GM19238 (cell line): Measurements from ENCODE around the gene ZCCHC24.
A peak's percentile ranks its signal among the peaks of the same experiment; 100 is the strongest.

Experiments
- DNase-seq: peaks from one replicate; pipeline ENCODE4 v3.0.0; 2011; ENCODE audit warnings: low spot score; ENCODE audit not compliant: insufficient read length

The ZCCHC24 gene

GRCh38 chr10:79445161-79445976 lies at the start of gene ZCCHC24:
Gene ZCCHC24, minus strand, starts transcription at chr10:79445624. Its CDS starts 184 bp downstream, at chr10:79445440.
- peak; percentile 93 for DNase-seq

GRCh38 chr10:79493806-79494205 lies 48.4 kb upstream of the ZCCHC24 start:
- DNase-seq: no peak

GRCh38 chr10:79492839-79493238 lies 47.4 kb upstream of the ZCCHC24 start:
- no peak for DNase-seq

- DNase-seq: no peak
Measured at GRCh38 chr10:79492256-79492655, 46.8 kb upstream of the ZCCHC24 start.

GRCh38 chr10:79491143-79491835 lies 45.9 kb upstream of the ZCCHC24 start:
- no peak for DNase-seq

GRCh38 chr10:79490400-79491142 lies 45.1 kb upstream of the ZCCHC24 start:
- DNase-seq: no peak

GRCh38 chr10:79488870-79489269 lies 43.4 kb upstream of the ZCCHC24 start:
- DNase-seq: no peak

- no peak for DNase-seq
Measured at GRCh38 chr10:79488336-79488735, 42.9 kb upstream of the ZCCHC24 start.

- DNase-seq: peak; percentile 53
Measured at GRCh38 chr10:79487296-79488194, 42.1 kb upstream of the ZCCHC24 start.

GRCh38 chr10:79484476-79484875 lies 39.1 kb upstream of the ZCCHC24 start:
- no peak for DNase-seq

- no peak for DNase-seq
Measured at GRCh38 chr10:79483948-79484347, 38.5 kb upstream of the ZCCHC24 start.

GRCh38 chr10:79483299-79483698 lies 37.9 kb upstream of the ZCCHC24 start:
- DNase-seq: no peak

- DNase-seq: no peak
Measured at GRCh38 chr10:79482741-79483140, 37.3 kb upstream of the ZCCHC24 start.

- DNase-seq: no peak
Measured at GRCh38 chr10:79482304-79482703, 36.9 kb upstream of the ZCCHC24 start.

- no peak for DNase-seq
Measured at GRCh38 chr10:79479283-79479909, 34.0 kb upstream of the ZCCHC24 start.

- DNase-seq: no peak
Measured at GRCh38 chr10:79477456-79477855, 32.0 kb upstream of the ZCCHC24 start.

- no peak for DNase-seq
Measured at GRCh38 chr10:79476645-79477044, 31.2 kb upstream of the ZCCHC24 start.

- DNase-seq: no peak
Measured at GRCh38 chr10:79475877-79476276, 30.5 kb upstream of the ZCCHC24 start.

GRCh38 chr10:79475119-79475653 lies 29.8 kb upstream of the ZCCHC24 start:
- no peak for DNase-seq

GRCh38 chr10:79473496-79474095 lies 28.2 kb upstream of the ZCCHC24 start:
- no peak for DNase-seq
